OCI-LY7 (cell line): ENCODE results near the gene RRP36. TPM values are rescaled to one million over a fixed set of nuclear protein-coding genes. Genes with fewer than 3 reads are reported as not detected.

Source experiments
- BruUV-seq: library from RNA; stranded (reverse); fragments of 400-500 nt; replicated peaks from 2 replicates; lab custom pipeline; 2021; lab: Mats Ljungman, UMichigan
- CTCF ChIA-PET: fragments of 300-600 bp; sonication (Branson Sonifier 250); formaldehyde crosslinking; loops from one replicate; lab custom pipeline; 2022; ENCODE audit warnings: antibody characterized with exemption; ENCODE audit not compliant: unreplicated experiment; lab: Charles Lee
- POLR2A ChIA-PET: fragments of 300-600 bp; sonication (Branson Sonifier 250); formaldehyde crosslinking; loops from one replicate; lab custom pipeline; 2022; ENCODE audit warnings: antibody characterized with exemption; lab: Charles Lee
- DNase-seq: peaks from one replicate; pipeline ENCODE4 v3.0.0-alpha.2; 2015; ENCODE audit warnings: low spot score
- H2AFZ ChIP-seq: fragments of 200-600 bp; sonication (generic), shearing (Covaris generic); 2 replicates; pipeline ENCODE4 v1.6.1; 2014; ENCODE audit warnings: mild to moderate bottlenecking, antibody characterized with exemption, low read length, moderate library complexity
- H3K27ac ChIP-seq: fragments of 200-600 bp; sonication (generic); 2 replicates; pipeline ENCODE4 v1.5.1; 2014; ENCODE audit warnings: mixed run types, low read depth, mild to moderate bottlenecking, moderate library complexity, low read length, inconsistent platforms; ENCODE audit not compliant: poor library complexity, severe bottlenecking
- H3K36me3 ChIP-seq: fragments of 200-600 bp; sonication (generic); 2 replicates; pipeline ENCODE4 v1.6.1; 2014; ENCODE audit warnings: mild to moderate bottlenecking, antibody characterized with exemption, low read length, moderate library complexity, mixed read lengths; ENCODE audit not compliant: insufficient read depth
- H3K4me1 ChIP-seq: fragments of 200-600 bp; sonication (generic); 2 replicates; pipeline ENCODE4 v1.5.1; 2014; ENCODE audit warnings: mild to moderate bottlenecking, low read length; ENCODE audit not compliant: insufficient read depth, poor library complexity, severe bottlenecking
- H3K4me2 ChIP-seq: fragments of 200-600 bp; sonication (generic); 2 replicates; pipeline ENCODE4 v1.6.1; 2014; ENCODE audit warnings: mild to moderate bottlenecking, low read length
- H3K4me3 ChIP-seq: fragments of 200-600 bp; sonication (generic); 2 replicates; pipeline ENCODE4 v1.5.1; 2014; ENCODE audit warnings: mild to moderate bottlenecking, low read depth, low read length; ENCODE audit not compliant: poor library complexity, severe bottlenecking
- H3K79me2 ChIP-seq: fragments of 200-600 bp; sonication (generic); 2 replicates; pipeline ENCODE4 v1.6.1; 2016; ENCODE audit warnings: low read depth, mild to moderate bottlenecking, low read length, moderate library complexity, mixed read lengths; ENCODE audit not compliant: insufficient read depth
- H3K9me2 ChIP-seq: fragments of 200-600 bp; sonication (generic); 2 replicates; pipeline ENCODE4 v1.6.1; 2016; ENCODE audit warnings: mild to moderate bottlenecking, low read length, mixed read lengths; ENCODE audit not compliant: insufficient read depth
- H3K9me3 ChIP-seq: fragments of 200-600 bp; sonication (generic); 2 replicates; pipeline ENCODE4 v1.6.1; 2014; ENCODE audit warnings: mild to moderate bottlenecking, mixed run types, low read length, mixed read lengths
- H4K20me1 ChIP-seq: fragments of 200-600 bp; sonication (generic); 2 replicates; pipeline ENCODE4 v1.6.1; 2014; ENCODE audit warnings: mild to moderate bottlenecking, antibody characterized with exemption, low read length, moderate library complexity, mixed read lengths; ENCODE audit not compliant: insufficient read depth
- CTCF ChIP-seq: fragments of 200-600 bp; sonication (generic); conservative IDR thresholded peaks from 2 replicates; pipeline ENCODE4 v1.5.1; 2014; ENCODE audit warnings: mild to moderate bottlenecking, antibody characterized with exemption, low read length, moderate library complexity, mixed read lengths
- EZH2phosphoT487 ChIP-seq: fragments of 200-600 bp; sonication (generic); IDR thresholded peaks from 2 replicates; pipeline ENCODE4 v1.6.1; 2018; ENCODE audit warnings: low read depth, borderline replicate concordance, mild to moderate bottlenecking, mixed run types, antibody characterized with exemption, low read length, moderate library complexity, mixed read lengths
- intact Hi-C: fragments of 100-400 bp; cut with micrococcal nuclease; formaldehyde crosslinking; loops from one replicate; pipeline ENCODE4 v1.10.0; 2022; ENCODE audit not compliant: unreplicated experiment
- total RNA-seq, 2 experiments: library from RNA; depleted of rRNA in 1 of 2; stranded (reverse); fragments of >200 nt in 1 of 2; shearing (Covaris generic) in 1 of 2; gene quantifications; 2 replicates each; pipeline ENCODE4 v1.2.3, GENCODE V29; 2014 to 2022

Gene RRP36
- total RNA-seq, 2 experiments from 2014 or later, result 61.1 to 75.9 TPM

DNA sequence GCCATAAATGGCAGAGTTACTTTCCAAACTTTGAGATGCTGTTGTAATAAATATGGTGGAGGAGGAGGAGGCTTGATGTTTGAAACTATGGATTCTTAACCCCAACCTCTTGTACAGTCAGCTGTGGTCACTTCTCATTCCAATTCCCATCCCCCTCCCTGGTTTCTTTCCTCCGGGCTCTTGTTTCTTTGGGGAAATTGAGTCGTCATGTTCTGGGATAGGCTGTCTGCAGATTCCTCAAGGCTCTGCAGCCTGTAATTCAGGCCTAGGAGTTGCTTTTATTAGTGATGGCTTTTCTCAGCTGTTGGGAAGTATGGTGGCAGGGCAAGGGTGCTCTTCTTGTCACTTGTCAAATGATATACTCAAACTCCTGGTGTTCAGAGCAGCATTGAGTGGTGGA is 57.3 kb downstream of the RRP36 start:
- Histone ChIP-seq H3K9me3 (no peaks in the 10 kb centered on the region), H4K20me1 (0 out of 2 replicates have a peak, but pooled peaks cover 8% of the 10 kb centered on the region), H3K36me3 (no peaks in the 10 kb centered on the region), H3K79me2 (peaks cover 6% of the 10 kb centered on the region; the same call in 1 of the 2 replicates), H3K27ac (no peak overlapping the region), H2AFZ (no peak overlapping the region), H3K4me1 (peaks cover 21% of the 10 kb centered on the region), H3K4me3 (no peak overlapping the region), H3K9me2 (no peaks in the 10 kb centered on the region), H3K4me2 (no peak overlapping the region)
- TF ChIP-seq CTCF (no peak), EZH2phosphoT487 (no peak)
- intact Hi-C loops, result loop anchor here (10.0 kb wide), 1 partner anchor 426 kb away; no protein-coding TSS in a partner anchor
- CTCF ChIA-PET, result no interaction called here
- POLR2A ChIA-PET, result interaction anchor here (0.7 kb wide), 2 partner anchors 20 to 518 kb away, joined by 3 to 4 read pairs; no protein-coding TSS in a partner anchor
- no TSS peak for BruUV-seq
- no peak for DNase-seq

Other genes starting within 250 kb of the RRP36 start
- gene BICRAL, start 239.6 kb upstream of the RRP36 start, total RNA-seq (2014; rRNA removed; shearing (Covaris generic)), result 8.0 and 10.3 TPM in 2 replicates
- gene BICRAL, start 239.6 kb upstream of the RRP36 start, total RNA-seq (2022), result 25.7 and 27.8 TPM in 2 replicates
- gene RPL7L1, start 142.0 kb upstream of the RRP36 start, total RNA-seq (2014; rRNA removed; shearing (Covaris generic)), result 83.2 and 101 TPM in 2 replicates
- 109 and 123 TPM in 2 replicates for gene RPL7L1, start 142.0 kb upstream of the RRP36 start, total RNA-seq (2022)
- gene PTCRA, start 105.6 kb upstream of the RRP36 start, total RNA-seq (2014; rRNA removed; shearing (Covaris generic)), result 0.72 and 0.85 TPM in 2 replicates
- gene PTCRA, start 105.6 kb upstream of the RRP36 start, total RNA-seq (2022), result 0.91 TPM in 1 of 2 replicates, not detected in the other
- 64.7 and 69.3 TPM in 2 replicates for gene CNPY3, start 92.1 kb upstream of the RRP36 start, total RNA-seq (2014; rRNA removed; shearing (Covaris generic))
- 70.5 and 77.2 TPM in 2 replicates for gene CNPY3, start 92.1 kb upstream of the RRP36 start, total RNA-seq (2022)
- gene GNMT, start 60.9 kb upstream of the RRP36 start, total RNA-seq (2014; rRNA removed; shearing (Covaris generic)), result 1.7 TPM in 1 of 2 replicates, not detected in the other
- 1.7 and 2.2 TPM in 2 replicates for gene GNMT, start 60.9 kb upstream of the RRP36 start, total RNA-seq (2022)
- 24.7 and 26.3 TPM in 2 replicates for gene PEX6, start 42.4 kb upstream of the RRP36 start, total RNA-seq (2014; rRNA removed; shearing (Covaris generic))
- 22.4 and 23.8 TPM in 2 replicates for gene PEX6, start 42.4 kb upstream of the RRP36 start, total RNA-seq (2022)
- 29.1 and 35.0 TPM in 2 replicates for gene PPP2R5D, start 37.1 kb upstream of the RRP36 start, total RNA-seq (2014; rRNA removed; shearing (Covaris generic))
- 35.6 and 39.5 TPM in 2 replicates for gene PPP2R5D, start 37.1 kb upstream of the RRP36 start, total RNA-seq (2022)
- gene MEA1, start 7.7 kb upstream of the RRP36 start, total RNA-seq (2014; rRNA removed; shearing (Covaris generic)), result 70.7 and 76.0 TPM in 2 replicates
- 59.1 and 67.9 TPM in 2 replicates for gene MEA1, start 7.7 kb upstream of the RRP36 start, total RNA-seq (2022)
- 78.6 and 89.9 TPM in 2 replicates for gene KLHDC3, start 7.4 kb upstream of the RRP36 start, total RNA-seq (2014; rRNA removed; shearing (Covaris generic))
- 91.4 and 99.6 TPM in 2 replicates for gene KLHDC3, start 7.4 kb upstream of the RRP36 start, total RNA-seq (2022)
- 14.1 and 16.9 TPM in 2 replicates for gene CUL7, start 32.2 kb downstream of the RRP36 start, total RNA-seq (2014; rRNA removed; shearing (Covaris generic))
- 14.9 and 18.6 TPM in 2 replicates for gene CUL7, start 32.2 kb downstream of the RRP36 start, total RNA-seq (2022)
- gene MRPL2, start 37.8 kb downstream of the RRP36 start, total RNA-seq (2014; rRNA removed; shearing (Covaris generic)), result 25.8 and 31.8 TPM in 2 replicates
- 76.9 and 81.7 TPM in 2 replicates for gene MRPL2, start 37.8 kb downstream of the RRP36 start, total RNA-seq (2022)
- gene KLC4, start 38.0 kb downstream of the RRP36 start, total RNA-seq (2014; rRNA removed; shearing (Covaris generic)), result 15.0 and 16.4 TPM in 2 replicates
- gene KLC4, start 38.0 kb downstream of the RRP36 start, total RNA-seq (2022), result 22.5 and 25.2 TPM in 2 replicates
- gene PTK7, start 54.7 kb downstream of the RRP36 start, total RNA-seq (2014; rRNA removed; shearing (Covaris generic)), result 12.7 and 18.5 TPM in 2 replicates
- gene PTK7, start 54.7 kb downstream of the RRP36 start, total RNA-seq (2022), result 12.0 and 13.0 TPM in 2 replicates
- gene SRF, start 149.6 kb downstream of the RRP36 start, total RNA-seq (2014; rRNA removed; shearing (Covaris generic)), result 17.6 and 22.8 TPM in 2 replicates
- 23.1 and 24.2 TPM in 2 replicates for gene SRF, start 149.6 kb downstream of the RRP36 start, total RNA-seq (2022)
- gene CUL9, start 160.6 kb downstream of the RRP36 start, total RNA-seq (2014; rRNA removed; shearing (Covaris generic)), result 27.4 and 37.0 TPM in 2 replicates
- gene CUL9, start 160.6 kb downstream of the RRP36 start, total RNA-seq (2022), result 31.1 and 32.9 TPM in 2 replicates
- gene DNPH1, start 207.9 kb downstream of the RRP36 start, total RNA-seq (2014; rRNA removed; shearing (Covaris generic)), result 111 and 126 TPM in 2 replicates
- 58.7 and 65.5 TPM in 2 replicates for gene DNPH1, start 207.9 kb downstream of the RRP36 start, total RNA-seq (2022)
- gene TTBK1, start 221.9 kb downstream of the RRP36 start, total RNA-seq (2014; rRNA removed; shearing (Covaris generic)), result 0.05 and 0.35 TPM in 2 replicates
- gene TTBK1, start 221.9 kb downstream of the RRP36 start, total RNA-seq (2022), result 1.5 and 1.7 TPM in 2 replicates